GM12878 (cell line): Measurements from ENCODE around the gene PPP1R37. TPM values are rescaled to one million over a fixed set of nuclear protein-coding genes. Genes with fewer than 3 reads are reported as not detected.

ENCODE experiments used
- BRCA1 ChIP-seq: IDR thresholded peaks from 2 replicates; pipeline ENCODE4 v1.6.1; 2011; ENCODE audit warnings: low read depth, low read length, improper control_type of control experiment
- EED ChIP-seq: sonication (generic); IDR thresholded peaks from 2 replicates; pipeline ENCODE4 v1.6.1; 2016; ENCODE audit warnings: antibody characterized with exemption, low read depth
- EGR1 ChIP-seq, 2 experiments: IDR thresholded peaks; 1 replicate in 1 of 2; 2 replicates in 1 of 2; pipeline ENCODE4 v1.6.1; 2011 to 2012; ENCODE audit warnings: low read depth in 2 of 2, low read length in 2 of 2, borderline replicate concordance in 1 of 2, mild to moderate bottlenecking in 1 of 2, moderate library complexity in 1 of 2
- FOS ChIP-seq: IDR thresholded peaks from 3 replicates; pipeline ENCODE4 v1.6.1; 2011; ENCODE audit warnings: borderline replicate concordance; ENCODE audit not compliant: insufficient read length; ENCODE audit errors: extremely low read depth
- IRF4 ChIP-seq: IDR thresholded peaks from 2 replicates; pipeline ENCODE4 v1.6.1; 2011; ENCODE audit warnings: low read depth, low read length
- JUND ChIP-seq: IDR thresholded peaks from 2 replicates; pipeline ENCODE4 v1.6.1; 2012; ENCODE audit warnings: low read depth, mild to moderate bottlenecking, low read length, improper control_type of control experiment, moderate library complexity
- SIN3A ChIP-seq: IDR thresholded peaks from 2 replicates; pipeline ENCODE4 v1.6.1; 2012; ENCODE audit warnings: low read depth, low read length, improper control_type of control experiment
- SIX5 ChIP-seq: IDR thresholded peaks from 2 replicates; pipeline ENCODE4 v1.6.1; 2011; ENCODE audit warnings: mild to moderate bottlenecking, low read depth, low read length, moderate library complexity; ENCODE audit not compliant: severe bottlenecking
- YY1 ChIP-seq: IDR thresholded peaks from 2 replicates; pipeline ENCODE4 v1.6.1; 2011; ENCODE audit warnings: low read depth, mild to moderate bottlenecking, low read length
- ZSCAN29 ChIP-seq: fragments of 450-650 bp; IDR thresholded peaks from 2 replicates; pipeline ENCODE4 v1.6.1; 2017; ENCODE audit warnings: mild to moderate bottlenecking, moderate library complexity
- polyA plus RNA-seq, 11 experiments: library from polyadenylated mRNA; depleted of rRNA in 4 of 11; unstranded in 6 of 11; stranded (reverse) in 5 of 11; fragments of >200 nt; fragmentation: Nextera tagmentation in 4 of 11; fragmentation: Illumina TruSeq in 1 of 11; extraction: Ambion mirVana in 4 of 11; extraction: Trizol in 1 of 11; gene quantifications; 1 replicate in 1 of 11; 2 replicates in 10 of 11; pipeline versions ENCODE4 v1.2.1 to v1.2.3, GENCODE V29; 2011 to 2016; ENCODE audit warnings: inconsistent platforms in 2 of 11, missing spikeins in 2 of 11, low read depth in 1 of 11
- total RNA-seq, 4 experiments: library from RNA; depleted of rRNA in 3 of 4; stranded (reverse); fragments of >200 nt in 3 of 4; fragmentation: Illumina TruSeq in 1 of 4; extraction: Trizol in 1 of 4; gene quantifications; 2 replicates each; pipeline versions ENCODE4 v1.2.1 to v1.2.3, GENCODE V29; 2013 to 2021
- TF ChIP-seq, protein P1 (sequence below): fragments of 450-650 bp; IDR thresholded peaks from 2 replicates; pipeline ENCODE4 v1.6.1; 2016; ENCODE audit warnings: mild to moderate bottlenecking
- TF ChIP-seq, protein P2 (sequence below): fragments of 450-650 bp; formaldehyde crosslinking; IDR thresholded peaks from 2 replicates; pipeline ENCODE4 v1.5.0; 2022; ENCODE audit warnings: mild to moderate bottlenecking, missing genetic modification characterization
- TF ChIP-seq, protein P3 (sequence below): IDR thresholded peaks from 2 replicates; pipeline ENCODE4 v1.6.1; 2012; ENCODE audit warnings: low read depth, low read length, improper control_type of control experiment
- TF ChIP-seq, protein P4 (sequence below): fragments of 150-350 bp; IDR thresholded peaks from 2 replicates; pipeline ENCODE4 v1.6.1; 2014; ENCODE audit warnings: mild to moderate bottlenecking, low read depth, low read length

Gene PPP1R37
- total and polyA plus RNA-seq, 10 of the 15 experiments (the other 5 are each of a cell fraction or from before 2014, with no cell fraction given): 0.09 to 21.3 (median 5.1) TPM; not detected in 1

DNA sequence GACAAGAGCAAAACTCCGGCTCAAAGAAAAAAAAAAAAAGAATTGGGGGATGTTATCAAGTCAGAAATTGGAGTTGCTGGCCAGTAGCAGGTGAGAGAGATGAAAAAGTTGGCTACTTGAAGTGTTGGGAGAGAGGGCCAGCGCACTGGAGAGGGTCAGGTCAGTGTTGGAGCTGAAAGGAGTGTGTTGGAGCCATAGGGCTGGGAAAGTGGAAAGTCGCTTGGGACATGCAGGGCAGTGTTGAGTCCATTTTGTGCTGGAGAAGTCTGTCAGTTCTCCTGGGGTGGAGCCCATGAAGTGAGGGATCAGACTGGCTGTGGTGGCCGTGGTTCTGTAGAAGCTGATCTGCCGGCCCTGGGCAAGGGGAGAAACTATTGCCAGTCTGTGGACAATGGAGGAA lies 1.7 kb downstream of the PPP1R37 start (continued):
- TF ChIP-seq, protein P1, sequence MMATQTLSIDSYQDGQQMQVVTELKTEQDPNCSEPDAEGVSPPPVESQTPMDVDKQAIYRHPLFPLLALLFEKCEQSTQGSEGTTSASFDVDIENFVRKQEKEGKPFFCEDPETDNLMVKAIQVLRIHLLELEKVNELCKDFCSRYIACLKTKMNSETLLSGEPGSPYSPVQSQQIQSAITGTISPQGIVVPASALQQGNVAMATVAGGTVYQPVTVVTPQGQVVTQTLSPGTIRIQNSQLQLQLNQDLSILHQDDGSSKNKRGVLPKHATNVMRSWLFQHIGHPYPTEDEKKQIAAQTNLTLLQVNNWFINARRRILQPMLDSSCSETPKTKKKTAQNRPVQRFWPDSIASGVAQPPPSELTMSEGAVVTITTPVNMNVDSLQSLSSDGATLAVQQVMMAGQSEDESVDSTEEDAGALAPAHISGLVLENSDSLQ: no peak
- TF ChIP-seq, protein P2, sequence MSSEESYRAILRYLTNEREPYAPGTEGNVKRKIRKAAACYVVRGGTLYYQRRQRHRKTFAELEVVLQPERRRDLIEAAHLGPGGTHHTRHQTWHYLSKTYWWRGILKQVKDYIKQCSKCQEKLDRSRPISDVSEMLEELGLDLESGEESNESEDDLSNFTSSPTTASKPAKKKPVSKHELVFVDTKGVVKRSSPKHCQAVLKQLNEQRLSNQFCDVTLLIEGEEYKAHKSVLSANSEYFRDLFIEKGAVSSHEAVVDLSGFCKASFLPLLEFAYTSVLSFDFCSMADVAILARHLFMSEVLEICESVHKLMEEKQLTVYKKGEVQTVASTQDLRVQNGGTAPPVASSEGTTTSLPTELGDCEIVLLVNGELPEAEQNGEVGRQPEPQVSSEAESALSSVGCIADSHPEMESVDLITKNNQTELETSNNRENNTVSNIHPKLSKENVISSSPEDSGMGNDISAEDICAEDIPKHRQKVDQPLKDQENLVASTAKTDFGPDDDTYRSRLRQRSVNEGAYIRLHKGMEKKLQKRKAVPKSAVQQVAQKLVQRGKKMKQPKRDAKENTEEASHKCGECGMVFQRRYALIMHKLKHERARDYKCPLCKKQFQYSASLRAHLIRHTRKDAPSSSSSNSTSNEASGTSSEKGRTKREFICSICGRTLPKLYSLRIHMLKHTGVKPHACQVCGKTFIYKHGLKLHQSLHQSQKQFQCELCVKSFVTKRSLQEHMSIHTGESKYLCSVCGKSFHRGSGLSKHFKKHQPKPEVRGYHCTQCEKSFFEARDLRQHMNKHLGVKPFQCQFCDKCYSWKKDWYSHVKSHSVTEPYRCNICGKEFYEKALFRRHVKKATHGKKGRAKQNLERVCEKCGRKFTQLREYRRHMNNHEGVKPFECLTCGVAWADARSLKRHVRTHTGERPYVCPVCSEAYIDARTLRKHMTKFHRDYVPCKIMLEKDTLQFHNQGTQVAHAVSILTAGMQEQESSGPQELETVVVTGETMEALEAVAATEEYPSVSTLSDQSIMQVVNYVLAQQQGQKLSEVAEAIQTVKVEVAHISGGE (CRISPR knock-in tag): no peak
- TF ChIP-seq ZSCAN29: no peak
- TF ChIP-seq, protein P3, sequence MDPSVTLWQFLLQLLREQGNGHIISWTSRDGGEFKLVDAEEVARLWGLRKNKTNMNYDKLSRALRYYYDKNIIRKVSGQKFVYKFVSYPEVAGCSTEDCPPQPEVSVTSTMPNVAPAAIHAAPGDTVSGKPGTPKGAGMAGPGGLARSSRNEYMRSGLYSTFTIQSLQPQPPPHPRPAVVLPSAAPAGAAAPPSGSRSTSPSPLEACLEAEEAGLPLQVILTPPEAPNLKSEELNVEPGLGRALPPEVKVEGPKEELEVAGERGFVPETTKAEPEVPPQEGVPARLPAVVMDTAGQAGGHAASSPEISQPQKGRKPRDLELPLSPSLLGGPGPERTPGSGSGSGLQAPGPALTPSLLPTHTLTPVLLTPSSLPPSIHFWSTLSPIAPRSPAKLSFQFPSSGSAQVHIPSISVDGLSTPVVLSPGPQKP: no peak
- no peak for TF ChIP-seq JUND
- TF ChIP-seq SIX5: no peak
- no peak for TF ChIP-seq BRCA1
- no peak for TF ChIP-seq FOS
- no peak for TF ChIP-seq SIN3A
- TF ChIP-seq YY1: no peak
- no peak for TF ChIP-seq IRF4
- TF ChIP-seq EGR1 (IDR thresholded peaks at IDR 0.05; ENCODE audit: borderline replicate concordance in 1 of 2, low read depth in 2 of 2, low read length in 2 of 2): no peak
- TF ChIP-seq EED: no peak
- TF ChIP-seq, protein P4, sequence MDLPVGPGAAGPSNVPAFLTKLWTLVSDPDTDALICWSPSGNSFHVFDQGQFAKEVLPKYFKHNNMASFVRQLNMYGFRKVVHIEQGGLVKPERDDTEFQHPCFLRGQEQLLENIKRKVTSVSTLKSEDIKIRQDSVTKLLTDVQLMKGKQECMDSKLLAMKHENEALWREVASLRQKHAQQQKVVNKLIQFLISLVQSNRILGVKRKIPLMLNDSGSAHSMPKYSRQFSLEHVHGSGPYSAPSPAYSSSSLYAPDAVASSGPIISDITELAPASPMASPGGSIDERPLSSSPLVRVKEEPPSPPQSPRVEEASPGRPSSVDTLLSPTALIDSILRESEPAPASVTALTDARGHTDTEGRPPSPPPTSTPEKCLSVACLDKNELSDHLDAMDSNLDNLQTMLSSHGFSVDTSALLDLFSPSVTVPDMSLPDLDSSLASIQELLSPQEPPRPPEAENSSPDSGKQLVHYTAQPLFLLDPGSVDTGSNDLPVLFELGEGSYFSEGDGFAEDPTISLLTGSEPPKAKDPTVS: no peak
